NCI-H1436 (cell line): Measurements from ENCODE around the gene TMEM108.

Source experiments
- DNase-seq: peaks from one replicate; lab custom pipeline; 2025; lab: John Stamatoyannopoulos, UW

Gene TMEM108

DNA sequence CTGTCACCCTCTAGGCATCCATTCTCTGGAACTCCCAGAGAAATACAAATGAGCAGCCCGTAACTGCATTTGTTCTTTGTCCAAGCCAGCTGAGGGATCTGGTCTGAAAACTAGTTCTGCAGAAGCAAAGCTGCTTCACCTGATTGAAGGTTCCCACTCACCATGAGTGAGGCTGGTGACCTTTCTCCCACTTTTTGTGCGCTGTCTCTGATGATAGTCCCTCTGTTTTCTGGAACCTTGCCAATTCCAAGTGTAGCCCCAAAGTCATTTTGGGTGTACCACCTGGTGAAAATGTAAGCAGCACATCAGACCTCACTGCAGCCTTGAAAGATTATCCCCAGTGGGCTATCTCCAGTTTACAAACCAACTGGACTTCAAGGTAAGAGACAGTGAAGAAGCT is 322.3 kb downstream of the TMEM108 start:
- no peak for DNase-seq

DNA sequence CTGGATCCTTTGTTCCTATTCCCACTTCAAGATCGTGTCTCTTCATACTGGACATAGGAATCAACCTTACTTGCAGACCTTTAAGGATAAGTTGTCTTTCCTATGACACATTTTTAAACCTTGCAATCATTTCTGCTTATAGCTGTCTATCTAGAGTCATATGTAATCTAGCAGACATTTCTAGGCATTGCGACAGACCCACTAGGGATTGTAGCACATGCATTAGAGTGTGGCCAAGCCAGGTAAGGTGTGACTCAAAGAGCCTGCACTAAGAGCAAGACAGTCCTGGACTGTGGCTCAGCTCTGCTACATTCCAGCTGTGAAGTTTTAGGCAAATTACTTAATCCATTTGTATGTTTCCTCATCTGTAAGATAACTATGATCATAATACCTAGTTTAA is 322.8 kb downstream of the TMEM108 start:
- no peak for DNase-seq

DNA sequence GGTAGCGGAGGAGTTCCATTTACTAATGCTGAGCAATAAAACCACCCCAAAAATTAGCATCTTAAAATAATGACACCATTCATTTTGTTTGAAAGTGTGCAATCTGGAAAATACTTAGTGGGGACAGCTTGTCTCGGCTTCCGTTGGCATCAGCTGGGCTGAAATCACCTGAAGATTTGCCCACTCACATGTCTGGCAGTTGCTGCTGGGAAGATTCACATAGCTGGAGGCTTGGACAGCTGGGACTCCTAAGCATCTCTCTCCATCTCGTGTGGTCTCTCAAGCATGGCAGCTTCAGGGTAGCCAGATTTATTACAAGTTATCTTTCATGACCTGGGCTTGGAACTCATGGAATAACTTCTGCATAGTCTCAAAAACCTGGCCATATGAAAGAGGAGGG is 323.2 kb downstream of the TMEM108 start:
- DNase-seq: no peak

DNA sequence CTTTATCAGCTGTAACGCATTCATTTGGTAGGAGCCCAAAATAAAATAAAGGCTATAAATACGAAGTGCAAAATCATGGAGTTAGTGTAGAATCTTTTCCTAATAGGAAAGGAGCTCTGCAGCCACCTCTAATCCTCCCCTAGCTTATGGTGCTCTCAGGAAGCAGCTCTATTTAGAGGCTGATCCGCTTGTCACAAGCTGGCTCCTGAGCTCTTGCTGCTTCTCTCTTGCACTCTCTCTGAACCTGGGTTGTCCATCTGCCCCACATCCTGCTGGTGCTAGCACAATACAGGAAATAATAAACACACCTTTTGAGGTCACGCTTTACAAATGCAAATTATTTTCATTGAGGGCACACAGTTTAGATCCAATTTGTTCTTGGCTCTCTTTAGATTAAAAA is 324.3 kb downstream of the TMEM108 start:
- DNase-seq: no peak

DNA sequence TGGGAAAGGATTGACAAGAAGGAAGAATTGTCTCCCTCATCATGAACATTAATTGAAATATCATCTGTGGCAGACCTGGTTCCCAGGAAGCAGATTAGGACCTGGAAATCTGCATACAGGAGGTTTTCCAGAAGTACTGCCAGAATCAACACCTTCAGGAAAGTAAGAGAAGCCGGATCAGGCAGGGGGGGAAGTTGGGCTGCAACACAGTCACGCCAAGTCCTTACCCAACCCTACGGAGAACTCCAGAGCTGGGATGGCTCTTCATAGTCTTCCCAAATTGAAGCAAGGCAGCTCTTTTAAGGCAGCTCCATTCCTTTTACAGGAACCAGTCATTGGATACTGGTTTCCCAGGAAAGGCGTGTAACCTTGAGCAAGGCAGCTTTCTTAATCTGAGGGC is 326.5 kb downstream of the TMEM108 start:
- no peak for DNase-seq

DNA sequence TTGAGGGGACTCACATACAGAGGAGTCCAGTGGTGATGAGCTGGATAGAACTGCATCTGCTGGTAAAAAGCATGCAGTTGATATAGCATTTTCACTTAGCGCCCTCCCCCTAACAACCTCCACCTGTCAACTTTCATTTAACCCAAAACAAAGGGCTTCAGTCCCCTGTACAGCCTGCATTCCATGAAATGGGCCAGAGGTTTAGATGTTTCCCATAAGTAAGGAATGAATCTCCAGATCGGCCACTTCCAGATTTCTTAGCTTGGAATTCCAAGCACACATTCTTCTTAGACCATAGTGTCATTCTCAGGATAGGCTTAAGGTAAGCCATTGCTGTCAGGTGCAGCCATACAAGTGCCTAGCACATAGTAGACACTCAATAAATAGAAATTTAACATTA is 328.7 kb downstream of the TMEM108 start:
- DNase-seq: no peak

DNA sequence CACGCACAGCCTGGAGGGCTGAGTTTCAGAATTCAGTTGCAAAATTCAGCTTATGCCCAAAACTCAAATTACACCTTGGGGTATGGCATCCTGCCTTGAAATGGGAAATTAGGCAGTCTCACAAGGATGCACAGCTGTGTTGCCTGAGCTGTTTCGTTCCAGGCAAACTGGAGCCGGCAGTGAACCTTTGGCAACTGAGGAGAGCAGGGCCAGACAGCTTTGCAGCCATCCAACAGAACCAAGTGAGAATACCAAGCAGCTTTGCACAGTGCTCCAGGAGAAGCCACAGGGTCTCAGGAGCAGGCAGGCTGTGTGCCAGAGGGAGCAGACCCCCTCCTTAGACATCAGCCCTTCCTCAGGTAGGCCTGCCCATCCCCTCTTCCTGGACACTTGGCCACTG is 329.2 kb downstream of the TMEM108 start:
- no peak for DNase-seq

DNA sequence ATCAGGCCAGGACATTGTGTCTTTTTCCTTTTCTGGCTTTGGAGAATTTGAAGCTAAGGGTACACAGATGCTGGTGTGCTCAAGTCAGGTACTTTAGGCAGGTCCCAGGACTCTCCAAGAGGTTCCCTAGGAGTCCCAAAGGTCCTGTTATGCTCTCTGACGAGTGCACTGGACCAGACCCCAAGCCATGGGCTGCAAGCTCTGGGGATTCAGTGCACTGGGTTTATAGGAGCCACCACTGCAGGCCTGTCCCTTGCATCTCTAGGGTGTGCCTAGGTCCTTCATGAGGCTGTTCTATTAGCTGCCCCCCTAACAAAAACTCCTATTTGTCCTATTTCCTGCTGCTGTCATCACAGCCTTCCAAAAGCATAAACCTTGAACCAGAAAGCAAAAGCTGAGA is 329.8 kb downstream of the TMEM108 start:
- DNase-seq: no peak

DNA sequence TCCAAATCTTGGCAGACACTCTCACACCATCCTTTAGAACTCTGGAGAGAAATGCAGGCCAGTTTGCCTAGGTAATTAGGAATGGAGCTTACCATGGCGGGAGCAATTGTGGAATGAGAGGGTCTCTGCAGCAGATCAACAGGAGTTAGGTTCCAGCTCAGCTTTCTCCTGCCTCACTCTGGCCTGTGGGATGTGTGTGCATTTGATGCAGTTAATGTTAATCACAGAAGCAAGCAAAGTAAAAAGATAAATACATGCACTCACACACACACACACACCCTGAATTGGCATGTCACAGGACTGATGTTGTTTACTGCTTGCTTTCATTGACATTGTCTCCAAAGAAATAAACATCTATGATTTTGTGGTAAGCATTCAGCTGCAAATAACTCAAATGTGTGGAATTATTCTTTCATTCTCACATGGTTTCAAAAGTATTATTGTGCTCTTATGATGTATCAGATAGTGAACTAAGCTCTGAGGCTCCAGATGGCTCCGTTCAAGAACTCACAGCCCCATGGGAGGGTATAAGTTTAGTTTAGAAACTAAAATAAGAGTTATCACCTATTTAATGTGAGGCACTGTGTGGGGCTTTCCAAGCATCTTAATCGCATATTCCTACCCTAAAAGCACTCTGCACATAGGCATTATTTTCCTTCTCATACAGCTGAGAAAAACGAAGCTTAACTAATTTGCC is 330.3 kb downstream of the TMEM108 start:
- DNase-seq: no peak

DNA sequence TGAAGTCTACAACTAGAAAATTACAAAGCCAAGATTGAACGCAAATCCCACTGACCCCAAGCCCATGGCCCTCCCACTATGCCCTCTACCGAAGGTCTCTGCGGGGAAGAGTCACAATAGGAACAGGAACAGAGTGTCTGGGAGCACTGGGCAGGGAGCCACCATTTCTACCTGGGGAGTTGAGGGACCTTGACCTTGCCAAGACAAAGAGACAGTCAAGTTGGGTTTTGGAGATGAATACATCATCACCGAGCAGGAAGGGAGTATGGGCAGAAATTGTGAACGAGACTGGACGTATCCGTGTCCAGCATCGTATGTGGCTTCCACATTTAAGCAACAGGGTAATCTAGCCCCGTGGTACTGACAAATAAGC is 330.9 kb downstream of the TMEM108 start:
- no peak for DNase-seq

DNA sequence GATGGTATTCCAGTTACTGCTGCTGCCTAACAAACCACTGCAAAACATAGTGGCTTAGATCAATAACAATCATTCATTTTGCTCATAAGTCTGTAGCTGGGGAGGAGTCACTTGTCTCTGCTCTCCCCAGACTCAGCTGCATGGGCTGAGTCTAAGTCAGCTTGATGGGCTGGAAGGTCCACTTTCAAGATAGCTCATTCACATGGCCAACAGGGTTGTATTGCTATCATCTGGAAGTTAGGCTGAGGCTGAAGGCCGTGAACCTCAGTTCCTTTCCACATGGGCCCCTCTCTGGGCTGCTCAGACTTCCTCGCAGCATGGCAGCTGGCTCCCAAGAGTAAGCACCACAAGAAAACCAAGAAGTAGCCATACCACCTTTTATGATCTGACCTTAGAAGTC is 333.0 kb downstream of the TMEM108 start:
- DNase-seq: no peak

DNA sequence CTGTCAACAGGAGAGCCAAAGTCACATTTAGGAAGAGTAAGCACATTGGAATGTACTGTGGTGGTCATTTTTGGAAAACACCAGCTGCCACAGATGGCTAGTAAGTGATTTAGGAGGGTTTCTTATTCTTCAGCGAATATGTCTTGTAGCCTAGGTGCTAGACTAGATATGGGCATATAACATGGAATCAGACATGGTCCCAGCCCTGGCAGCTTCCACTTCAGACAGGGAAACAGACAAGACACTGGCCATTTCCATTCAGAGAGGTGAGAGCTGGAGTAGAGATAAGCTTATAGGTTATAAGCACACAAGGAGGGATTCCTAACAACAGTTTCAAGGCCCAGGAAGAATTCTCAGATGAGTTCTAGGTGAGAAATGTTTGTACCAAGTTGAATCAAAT is 333.5 kb downstream of the TMEM108 start:
- no peak for DNase-seq

DNA sequence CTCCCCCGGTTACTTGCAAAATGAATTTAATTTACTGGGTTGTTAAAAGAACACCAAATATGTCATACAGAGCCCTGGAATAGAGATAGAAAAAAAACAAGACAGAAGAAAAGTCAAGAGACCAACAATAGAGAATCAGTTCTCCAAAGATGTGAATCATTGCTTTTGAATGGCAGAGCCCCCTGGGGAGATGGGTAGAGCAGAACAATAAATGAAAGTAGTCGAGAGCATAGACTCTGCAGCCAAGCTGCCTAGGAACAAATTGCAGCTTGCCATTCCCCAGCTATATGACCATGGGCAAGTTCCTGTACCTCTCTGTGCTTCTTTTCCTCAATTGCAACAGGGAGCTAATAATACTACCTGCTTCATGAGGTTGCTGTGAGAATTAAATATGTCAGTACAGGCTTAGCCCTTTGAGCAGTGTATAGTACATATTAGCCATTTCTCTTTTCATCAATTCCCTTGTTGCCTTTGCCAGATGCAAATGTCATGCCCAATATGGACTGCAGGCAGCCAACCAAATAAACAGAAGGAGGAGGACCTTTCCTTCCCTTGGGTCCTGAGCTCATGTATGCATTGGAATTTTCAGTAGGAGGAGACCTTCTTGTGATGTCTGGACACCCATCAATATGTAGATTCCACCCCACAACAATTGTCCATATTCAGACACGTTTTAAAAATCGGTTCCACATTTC is 336.7 kb downstream of the TMEM108 start:
- peak; percentile 81 for DNase-seq

DNA sequence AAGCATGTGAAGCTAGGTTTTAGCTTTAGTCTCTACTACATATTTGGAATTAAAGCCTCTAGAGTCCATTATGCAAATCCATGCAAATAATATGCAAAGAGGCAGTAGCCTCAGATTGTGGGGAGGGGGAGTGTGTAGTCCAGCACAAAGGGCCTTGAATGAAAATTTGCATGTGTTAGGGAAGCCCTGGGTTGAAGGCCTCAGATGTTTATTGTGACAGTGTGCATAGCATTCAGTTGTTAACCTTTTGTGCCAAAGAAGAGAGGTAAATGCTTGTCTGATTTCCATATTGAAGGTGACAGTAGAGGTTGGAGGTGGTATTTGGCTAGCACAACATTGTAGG is 337.2 kb downstream of the TMEM108 start:
- DNase-seq: no peak

DNA sequence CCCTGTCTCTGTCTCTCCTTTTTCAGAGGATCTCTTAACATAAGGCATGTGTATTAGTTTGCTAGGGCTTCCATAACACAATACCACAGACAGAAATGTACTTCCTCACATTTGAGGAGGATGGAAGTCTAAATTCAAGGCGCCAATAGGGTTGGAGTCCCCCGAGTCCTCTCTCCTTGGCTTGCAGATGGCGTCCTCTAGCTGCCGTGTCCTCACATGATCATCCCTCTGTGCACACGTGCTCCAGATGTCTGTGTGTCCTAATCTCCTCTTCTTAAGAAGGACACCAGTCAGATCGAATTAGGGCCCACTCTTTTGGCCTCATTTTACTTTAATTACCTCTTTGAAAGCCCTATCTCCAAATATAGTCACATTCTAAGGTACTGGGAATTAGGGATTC is 338.6 kb downstream of the TMEM108 start:
- DNase-seq: peak; percentile 38

DNA sequence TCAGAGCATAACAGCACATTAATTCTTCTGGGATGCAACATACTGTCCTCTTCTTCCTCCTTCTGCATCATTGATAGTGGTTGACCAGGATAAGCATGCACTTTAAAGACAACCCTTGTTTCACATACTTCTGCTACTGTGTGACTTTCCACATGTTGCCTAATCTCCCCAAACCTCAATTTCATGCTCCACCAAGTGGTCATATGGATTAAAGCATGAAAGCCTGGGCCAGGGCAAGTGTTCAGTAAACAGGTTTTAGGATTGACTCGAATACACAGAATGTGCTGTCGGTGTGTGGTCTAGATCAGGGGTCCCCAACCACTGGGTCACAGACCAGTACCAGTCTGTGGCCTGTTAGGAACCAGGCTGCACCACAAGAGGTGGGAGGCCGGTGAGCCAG is 339.2 kb downstream of the TMEM108 start:
- DNase-seq: peak; percentile 37

DNA sequence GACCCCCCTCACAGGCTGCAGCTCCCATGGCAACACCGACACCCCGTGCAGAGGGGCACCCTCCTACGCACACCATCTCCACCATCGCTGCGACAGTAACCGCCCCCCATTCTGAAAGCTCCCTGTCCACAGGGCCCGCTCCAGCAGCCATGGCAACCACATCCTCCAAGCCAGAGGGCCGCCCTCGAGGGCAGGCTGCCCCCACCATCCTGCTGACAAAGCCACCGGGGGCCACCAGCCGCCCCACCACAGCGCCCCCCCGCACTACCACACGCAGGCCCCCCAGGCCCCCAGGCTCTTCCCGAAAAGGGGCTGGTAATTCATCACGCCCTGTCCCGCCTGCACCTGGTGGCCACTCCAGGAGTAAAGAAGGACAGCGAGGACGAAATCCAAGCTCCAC is 341.7 kb downstream of the TMEM108 start:
- DNase-seq: no peak

DNA sequence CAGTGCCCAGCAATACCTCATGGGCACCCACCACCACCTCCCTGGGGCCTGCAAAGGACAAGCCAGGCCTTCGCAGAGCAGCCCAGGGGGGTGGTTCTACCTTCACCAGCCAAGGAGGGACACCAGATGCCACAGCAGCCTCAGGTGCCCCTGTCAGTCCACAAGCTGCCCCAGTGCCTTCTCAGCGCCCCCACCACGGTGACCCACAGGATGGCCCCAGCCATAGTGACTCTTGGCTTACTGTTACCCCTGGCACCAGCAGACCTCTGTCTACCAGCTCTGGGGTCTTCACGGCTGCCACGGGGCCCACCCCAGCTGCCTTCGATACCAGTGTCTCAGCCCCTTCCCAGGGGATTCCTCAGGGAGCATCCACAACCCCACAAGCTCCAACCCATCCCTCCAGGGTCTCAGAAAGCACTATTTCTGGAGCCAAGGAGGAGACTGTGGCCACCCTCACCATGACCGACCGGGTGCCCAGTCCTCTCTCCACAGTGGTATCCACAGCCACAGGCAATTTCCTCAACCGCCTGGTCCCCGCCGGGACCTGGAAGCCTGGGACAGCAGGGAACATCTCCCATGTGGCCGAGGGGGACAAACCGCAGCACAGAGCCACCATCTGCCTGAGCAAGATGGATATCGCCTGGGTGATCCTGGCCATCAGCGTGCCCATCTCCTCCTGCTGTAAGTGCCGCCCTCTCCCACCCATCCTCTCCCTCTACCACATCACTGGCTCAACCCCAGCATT is 342.5 kb downstream of the TMEM108 start:
- no peak for DNase-seq

DNA sequence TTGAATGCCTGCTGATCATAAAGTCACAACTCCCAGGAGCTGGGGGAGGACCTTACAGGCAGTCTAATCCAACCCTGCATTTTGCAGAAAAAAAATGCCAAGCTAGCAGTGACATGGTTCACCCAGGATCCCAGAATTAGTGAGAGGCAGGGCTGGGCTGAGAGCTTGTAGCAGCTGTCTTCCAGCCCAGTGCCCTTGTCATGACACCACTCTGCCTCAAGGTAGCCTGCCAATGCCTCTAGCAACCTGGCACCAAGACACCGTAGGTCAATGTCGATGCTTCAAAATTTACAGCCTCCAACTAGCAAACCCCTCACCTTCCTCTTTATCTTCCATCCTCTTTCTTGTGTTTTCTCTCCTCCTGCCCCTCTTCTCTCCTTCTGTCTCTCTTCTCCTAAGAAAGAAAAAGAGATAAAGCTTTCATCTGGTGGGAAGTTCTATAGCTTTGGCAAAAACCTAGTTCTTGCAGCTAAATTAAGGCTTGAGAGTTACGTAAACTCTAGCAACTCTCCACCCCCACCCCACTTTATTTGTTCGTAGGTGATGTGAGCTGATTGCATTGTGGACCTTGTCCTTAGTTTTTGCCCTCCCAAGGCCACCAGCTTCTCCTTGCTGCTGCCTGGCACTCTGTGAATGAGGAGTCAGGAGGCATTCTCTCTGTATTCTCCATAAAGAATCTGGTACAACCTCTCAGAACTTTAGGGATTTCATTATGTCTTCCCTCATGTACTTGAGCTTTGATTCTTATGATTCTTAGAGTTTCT is 343.3 kb downstream of the TMEM108 start:
- no peak for DNase-seq

DNA sequence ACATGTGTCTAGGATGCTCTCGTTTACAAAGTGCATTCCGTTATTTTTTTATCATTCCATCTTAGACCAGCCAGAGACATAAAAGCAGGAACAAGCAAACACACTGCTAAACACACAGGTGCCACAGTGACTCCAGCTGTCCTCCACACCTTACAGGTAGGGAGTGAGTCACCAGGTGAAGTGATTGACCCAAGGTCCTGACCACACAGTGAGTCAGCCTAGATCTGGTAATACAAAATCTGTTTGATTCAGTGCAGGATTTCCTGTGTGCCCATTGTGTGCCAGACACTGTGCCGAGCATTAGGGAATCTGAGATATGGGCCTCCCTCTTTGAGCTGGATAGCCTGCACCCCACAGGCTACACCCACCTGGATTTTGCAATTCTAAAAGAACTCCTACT is 345.0 kb downstream of the TMEM108 start:
- DNase-seq: no peak

DNA sequence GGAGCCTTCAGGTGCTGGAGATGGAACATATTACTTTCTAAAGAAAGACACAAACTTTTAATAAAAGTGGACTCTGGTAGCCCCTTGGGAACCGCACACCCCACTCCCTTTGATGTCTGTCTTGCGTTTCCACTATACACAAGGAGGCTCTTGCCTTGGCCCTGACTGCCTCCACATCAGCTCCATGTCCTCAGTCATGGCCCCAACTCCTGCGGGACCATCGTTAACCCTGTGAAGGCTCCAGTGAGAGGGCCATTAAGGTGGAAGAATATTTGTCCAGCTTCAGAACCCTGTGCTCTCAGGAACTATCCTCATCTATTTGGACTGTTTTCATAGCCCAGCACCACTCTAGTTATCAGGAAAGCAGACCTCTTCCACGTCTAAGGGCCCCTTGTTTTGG is 345.6 kb downstream of the TMEM108 start:
- no peak for DNase-seq

DNA sequence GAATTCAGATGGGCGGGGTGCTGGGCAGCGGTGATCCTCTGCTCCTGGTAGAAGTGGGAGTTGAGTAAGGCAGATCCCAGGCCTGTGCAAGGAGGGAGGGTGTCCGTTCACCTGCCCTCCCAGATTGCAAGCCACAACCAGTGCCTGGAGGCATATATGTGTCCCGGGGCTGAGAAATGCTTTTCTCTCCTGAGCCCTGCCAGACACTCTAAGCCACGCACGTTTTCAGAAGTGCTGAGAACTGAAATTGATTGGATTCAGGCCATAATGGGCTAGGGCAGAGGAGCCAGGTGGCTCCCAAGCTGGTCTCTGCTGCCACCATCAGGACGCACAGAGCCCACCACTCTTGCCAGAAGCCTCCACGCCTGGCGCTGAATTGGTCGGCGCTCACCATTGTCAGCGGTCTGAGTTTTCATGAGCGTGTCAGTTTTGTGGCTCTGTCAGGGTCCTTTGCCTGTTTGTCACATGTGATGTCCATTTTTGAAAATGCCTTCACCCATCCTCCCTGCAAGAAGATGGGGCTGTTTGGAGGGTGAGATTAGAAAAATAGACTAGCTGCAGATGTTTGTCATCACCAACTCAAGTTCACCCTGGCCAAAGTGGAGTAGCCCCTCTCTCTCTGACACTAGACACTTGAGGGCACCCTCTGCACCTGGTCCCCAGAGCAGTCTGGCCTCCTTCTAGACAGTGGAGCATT is 346.3 kb downstream of the TMEM108 start:
- DNase-seq: peak; percentile 53
